ENCODE results near the gene GABRB1.
A peak's percentile ranks its signal among the peaks of the same experiment; 100 is the strongest.

The GABRB1 gene

GRCh38 chr4:47386561-47387235, 355.3 kb downstream of the GABRB1 start:
- DNase-seq (ENCODE audit: low read depth) = no peak

- DNase-seq (ENCODE audit: low read depth) = no peak
These were observed 359.2 kb downstream of the GABRB1 start for GRCh38 chr4:47390428-47391125.

GRCh38 chr4:47391256-47391655, 359.9 kb downstream of the GABRB1 start:
- DNase-seq (ENCODE audit: low read depth) = no peak

GRCh38 chr4:47406408-47406807, 375.0 kb downstream of the GABRB1 start:
- no peak for DNase-seq (ENCODE audit: low read depth)

GRCh38 chr4:47410271-47410670, 378.9 kb downstream of the GABRB1 start:
- DNase-seq (ENCODE audit: low read depth) = no peak

- DNase-seq (ENCODE audit: low read depth) = no peak
These were observed 382.2 kb downstream of the GABRB1 start for GRCh38 chr4:47413521-47413920.

GRCh38 chr4:47415719-47416118, 384.4 kb downstream of the GABRB1 start:
- DNase-seq (ENCODE audit: low read depth) = no peak

- DNase-seq (ENCODE audit: low read depth) = no peak
These were observed 386.8 kb downstream of the GABRB1 start for GRCh38 chr4:47418147-47418546.

GRCh38 chr4:47419296-47419695, 387.9 kb downstream of the GABRB1 start:
- no peak for DNase-seq (ENCODE audit: low read depth)

- DNase-seq (ENCODE audit: low read depth) = no peak
These were observed 394.3 kb downstream of the GABRB1 start for GRCh38 chr4:47425628-47426027.

- DNase-seq (ENCODE audit: low read depth) = no peak
These were observed 396.6 kb downstream of the GABRB1 start for GRCh38 chr4:47427935-47428334.

- DNase-seq (ENCODE audit: low read depth) = no peak
These were observed 401.4 kb downstream of the GABRB1 start for GRCh38 chr4:47432749-47433148.

GRCh38 chr4:47434931-47435330, 403.6 kb downstream of the GABRB1 start:
- no peak for DNase-seq (ENCODE audit: low read depth)

- DNase-seq (ENCODE audit: low read depth) = no peak
These were observed 411.6 kb downstream of the GABRB1 start for GRCh38 chr4:47442980-47443379.

GRCh38 chr4:47444031-47444430, 412.7 kb downstream of the GABRB1 start:
- no peak for DNase-seq (ENCODE audit: low read depth)

GRCh38 chr4:47451657-47452056, 420.3 kb downstream of the GABRB1 start:
- DNase-seq (ENCODE audit: low read depth) = no peak

GRCh38 chr4:47462799-47463234, 431.4 kb downstream of the GABRB1 start:
- DNase-seq (ENCODE audit: low read depth) = no peak

- DNase-seq (ENCODE audit: low read depth) = peak; percentile 91
These were observed 432.0 kb downstream of the GABRB1 start, which contains the start of gene COMMD8 for GRCh38 chr4:47463235-47463956. COMMD8 (minus strand) TSS chr4:47463702; CDS start chr4:47463651, 51 bp downstream.

- DNase-seq (ENCODE audit: low read depth) = no peak
These were observed 433.6 kb downstream of the GABRB1 start for GRCh38 chr4:47465004-47465403.

GRCh38 chr4:47466056-47466785, 434.9 kb downstream of the GABRB1 start:
- no peak for DNase-seq (ENCODE audit: low read depth)

- no peak for DNase-seq (ENCODE audit: low read depth)
These were observed 437.5 kb downstream of the GABRB1 start for GRCh38 chr4:47468706-47469365.

GRCh38 chr4:47469951-47470350, 438.6 kb downstream of the GABRB1 start:
- DNase-seq (ENCODE audit: low read depth) = no peak
